Measurements from ENCODE around the gene LIN52.

DNA sequence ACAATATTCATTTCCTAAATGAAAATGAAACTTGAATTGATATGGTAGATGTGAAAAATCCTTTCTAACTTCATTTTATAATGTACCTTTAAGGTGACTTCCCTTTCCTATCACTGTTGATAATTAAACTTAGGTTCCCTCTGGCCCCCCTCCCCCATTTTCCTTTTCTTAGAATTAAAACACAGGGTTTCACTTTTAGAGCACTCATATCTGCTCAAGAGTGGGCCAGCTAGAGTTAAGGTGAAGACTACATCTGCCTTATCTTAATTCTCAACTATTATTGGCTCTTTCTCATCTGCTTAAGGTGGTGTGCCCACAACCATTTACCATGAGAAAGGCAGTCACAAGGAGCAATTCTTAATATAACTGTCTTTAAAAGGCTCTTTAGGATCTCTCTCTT, 49.7 kb downstream of the LIN52 start:
- TF ChIP-seq, protein P1, sequence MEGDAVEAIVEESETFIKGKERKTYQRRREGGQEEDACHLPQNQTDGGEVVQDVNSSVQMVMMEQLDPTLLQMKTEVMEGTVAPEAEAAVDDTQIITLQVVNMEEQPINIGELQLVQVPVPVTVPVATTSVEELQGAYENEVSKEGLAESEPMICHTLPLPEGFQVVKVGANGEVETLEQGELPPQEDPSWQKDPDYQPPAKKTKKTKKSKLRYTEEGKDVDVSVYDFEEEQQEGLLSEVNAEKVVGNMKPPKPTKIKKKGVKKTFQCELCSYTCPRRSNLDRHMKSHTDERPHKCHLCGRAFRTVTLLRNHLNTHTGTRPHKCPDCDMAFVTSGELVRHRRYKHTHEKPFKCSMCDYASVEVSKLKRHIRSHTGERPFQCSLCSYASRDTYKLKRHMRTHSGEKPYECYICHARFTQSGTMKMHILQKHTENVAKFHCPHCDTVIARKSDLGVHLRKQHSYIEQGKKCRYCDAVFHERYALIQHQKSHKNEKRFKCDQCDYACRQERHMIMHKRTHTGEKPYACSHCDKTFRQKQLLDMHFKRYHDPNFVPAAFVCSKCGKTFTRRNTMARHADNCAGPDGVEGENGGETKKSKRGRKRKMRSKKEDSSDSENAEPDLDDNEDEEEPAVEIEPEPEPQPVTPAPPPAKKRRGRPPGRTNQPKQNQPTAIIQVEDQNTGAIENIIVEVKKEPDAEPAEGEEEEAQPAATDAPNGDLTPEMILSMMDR (conservative IDR thresholded peaks at IDR 0.05) = no peak
- no peak for TF ChIP-seq ZFX (IDR thresholded peaks at IDR 0.05)

All from C4-2B (cell line).